GM21529 (cell line): ENCODE results near the gene TBC1D22A.

Experiments used
- ATAC-seq: cut with Tn5 transposase; IDR thresholded peaks from one replicate; pipeline ENCODE4 v1.9.1; 2021; ENCODE audit not compliant: unreplicated experiment

The TBC1D22A gene

DNA sequence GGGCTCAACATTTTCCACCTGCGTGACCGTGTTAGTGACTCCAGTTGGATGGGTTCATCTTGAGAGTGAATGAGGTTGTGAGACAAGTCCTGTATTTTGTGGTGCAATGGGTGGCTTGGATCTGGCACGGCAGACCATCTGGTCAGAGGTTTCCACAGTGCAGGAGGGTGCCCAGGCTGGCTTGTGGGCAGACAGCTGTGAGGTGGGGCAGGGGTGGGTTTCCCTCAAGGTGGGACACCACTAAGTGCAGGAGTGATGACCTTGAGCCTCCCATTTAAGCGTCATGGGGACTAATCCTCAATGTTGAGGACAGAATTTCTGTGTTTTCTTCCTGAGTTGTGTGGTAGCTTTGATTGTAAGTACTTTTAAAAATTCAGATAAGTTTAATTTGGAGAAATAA is 220.6 kb downstream of the TBC1D22A start:
- no peak for ATAC-seq

DNA sequence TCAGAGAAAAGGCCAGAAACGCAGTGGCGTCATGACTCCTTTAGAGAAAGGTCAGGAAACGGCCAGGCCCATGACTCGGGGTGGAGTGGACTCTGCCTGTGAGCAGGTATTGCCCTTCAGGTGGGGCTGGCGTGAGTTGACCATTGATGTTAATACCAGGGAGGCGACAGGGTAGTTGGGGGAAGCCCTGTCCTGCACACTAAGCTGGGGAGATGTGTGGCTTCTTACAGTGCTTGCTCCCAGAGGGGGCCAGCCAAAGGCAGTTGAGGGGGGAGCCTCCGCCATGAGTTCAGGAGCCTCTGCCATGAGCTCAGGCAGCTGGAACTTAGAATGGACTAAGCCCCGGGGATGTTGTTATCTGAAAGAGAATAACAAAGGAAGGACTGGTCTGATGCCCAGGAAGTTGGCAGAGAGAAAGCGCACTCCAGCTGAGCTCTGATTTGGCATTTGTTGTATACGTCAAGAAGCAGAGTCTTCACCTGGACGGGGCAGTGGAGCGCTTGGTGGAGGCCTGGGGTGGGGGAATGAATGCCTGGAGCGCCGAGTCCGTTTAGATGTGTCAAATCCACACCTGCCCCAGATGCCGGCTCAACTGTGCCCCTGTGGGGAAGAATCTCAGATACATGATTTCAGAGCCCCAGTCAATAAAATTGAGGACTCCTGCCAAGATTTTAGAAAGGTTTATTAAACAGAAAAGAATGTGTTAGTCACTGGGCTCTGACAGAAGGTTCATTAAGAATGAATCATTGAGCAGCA is 222.5 kb downstream of the TBC1D22A start:
- ATAC-seq: no peak

DNA sequence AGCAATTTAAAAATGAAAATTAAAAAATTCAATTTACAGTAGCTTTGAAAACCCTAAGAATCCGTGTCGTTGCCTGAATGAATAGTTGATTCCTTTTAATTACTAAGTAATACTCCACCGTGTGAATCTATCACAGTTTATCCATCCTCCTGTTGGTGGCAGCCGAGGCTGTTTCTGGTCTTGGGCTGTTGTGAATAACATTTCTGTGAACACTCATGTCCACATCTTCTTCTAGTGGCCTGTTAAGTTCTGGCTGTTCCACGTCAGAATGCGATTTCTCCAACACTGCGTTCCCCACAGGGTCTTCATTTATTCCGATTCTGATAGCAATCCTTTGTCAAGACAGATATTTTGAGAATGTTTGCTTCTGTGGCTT is 223.0 kb downstream of the TBC1D22A start:
- no peak for ATAC-seq

DNA sequence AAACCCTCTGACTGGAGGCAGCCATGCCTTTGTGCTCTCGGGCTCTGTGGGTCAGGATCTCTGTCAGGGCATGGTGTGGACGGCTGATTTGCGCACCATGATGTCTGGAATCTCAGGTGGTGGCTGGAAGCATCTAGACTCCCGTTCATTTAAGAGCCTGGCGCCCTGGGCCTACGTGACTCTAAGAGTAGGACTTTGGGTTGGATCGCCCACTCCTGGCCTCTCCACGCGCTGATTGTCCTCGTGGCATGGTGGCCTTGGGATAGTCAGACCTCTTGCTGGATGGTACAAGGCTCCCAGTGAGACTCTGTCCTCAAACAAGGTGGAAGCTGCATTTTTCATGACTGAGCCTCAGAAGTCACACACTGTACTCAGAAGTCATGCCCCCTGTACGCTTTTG is 224.3 kb downstream of the TBC1D22A start:
- ATAC-seq: no peak

DNA sequence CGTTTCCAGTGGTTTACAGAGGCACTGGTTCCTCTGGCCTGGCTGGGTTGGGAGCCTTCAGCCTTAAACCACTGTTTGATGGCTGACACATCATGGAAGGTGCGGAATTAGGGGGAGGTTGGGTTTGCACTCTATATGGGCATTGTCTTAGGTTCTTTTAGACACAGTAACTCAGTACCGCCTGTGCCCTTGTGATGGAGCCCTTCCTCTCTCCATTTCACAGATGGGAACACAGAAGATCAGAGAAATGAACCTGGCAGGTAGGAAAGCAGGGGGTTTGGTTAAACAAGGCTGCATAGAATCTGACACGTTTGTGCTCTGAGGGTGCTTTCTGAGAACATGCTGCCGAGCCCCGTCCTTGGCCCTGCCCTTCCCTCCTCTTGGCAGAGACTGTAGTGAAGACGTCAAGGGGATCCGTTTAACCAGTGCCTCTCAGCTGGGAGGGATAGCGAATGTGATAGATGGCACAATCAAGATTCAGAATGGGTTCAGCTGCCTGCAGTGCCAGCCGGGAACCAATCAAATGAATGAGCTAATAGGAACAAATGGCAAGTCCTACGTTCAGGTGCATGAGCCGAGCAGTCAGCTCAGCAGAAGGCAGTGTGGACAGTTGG is 228.6 kb downstream of the TBC1D22A start:
- no peak for ATAC-seq

DNA sequence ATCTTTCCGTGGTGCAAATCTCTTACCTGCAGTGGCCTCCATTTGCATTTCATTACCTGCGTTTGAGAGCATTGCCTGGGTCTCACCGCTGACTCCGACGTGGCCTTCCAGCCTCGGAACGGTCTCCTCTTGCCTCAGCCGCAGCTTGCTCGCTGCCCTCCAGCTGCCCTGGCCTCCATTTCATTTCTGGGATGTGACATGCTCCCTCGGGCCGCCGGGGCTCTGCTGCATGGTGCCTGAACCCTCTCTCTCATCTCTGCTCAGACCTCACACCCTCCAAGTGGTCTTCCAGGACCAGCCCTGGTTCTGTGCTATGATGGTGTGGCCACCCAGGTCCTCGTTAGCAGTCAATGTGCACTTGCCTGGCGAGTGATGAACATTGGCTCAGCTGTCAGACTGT is 229.2 kb downstream of the TBC1D22A start:
- ATAC-seq: no peak

DNA sequence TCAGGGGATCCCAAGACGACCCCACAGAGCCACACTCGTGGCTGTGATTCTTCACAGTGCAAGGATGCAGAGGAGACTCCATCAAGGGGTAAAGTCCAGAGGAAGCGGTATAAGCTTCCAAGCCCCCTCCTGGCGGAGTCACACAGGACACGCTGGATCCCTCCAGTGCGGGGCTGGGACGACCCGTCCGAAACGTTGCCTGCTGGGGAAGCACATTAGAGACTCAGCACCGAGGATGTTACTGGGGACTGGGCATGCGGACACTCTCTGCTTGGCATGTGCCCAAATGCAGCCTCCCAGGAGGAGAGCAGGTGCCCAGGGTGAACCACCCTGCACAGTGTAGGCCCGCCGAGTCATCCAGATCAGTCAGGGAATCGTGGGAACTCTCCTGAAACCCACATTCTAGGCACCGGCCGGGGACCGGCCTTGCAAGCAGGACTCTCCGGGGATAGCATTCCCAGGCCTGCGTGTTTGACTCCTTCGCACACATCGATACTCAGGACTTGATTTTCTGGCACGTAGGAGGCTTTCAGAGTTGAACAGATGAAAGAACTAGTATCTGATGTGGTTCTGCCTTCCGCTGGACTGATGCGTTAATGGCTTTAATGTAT is 229.8 kb downstream of the TBC1D22A start:
- no peak for ATAC-seq

DNA sequence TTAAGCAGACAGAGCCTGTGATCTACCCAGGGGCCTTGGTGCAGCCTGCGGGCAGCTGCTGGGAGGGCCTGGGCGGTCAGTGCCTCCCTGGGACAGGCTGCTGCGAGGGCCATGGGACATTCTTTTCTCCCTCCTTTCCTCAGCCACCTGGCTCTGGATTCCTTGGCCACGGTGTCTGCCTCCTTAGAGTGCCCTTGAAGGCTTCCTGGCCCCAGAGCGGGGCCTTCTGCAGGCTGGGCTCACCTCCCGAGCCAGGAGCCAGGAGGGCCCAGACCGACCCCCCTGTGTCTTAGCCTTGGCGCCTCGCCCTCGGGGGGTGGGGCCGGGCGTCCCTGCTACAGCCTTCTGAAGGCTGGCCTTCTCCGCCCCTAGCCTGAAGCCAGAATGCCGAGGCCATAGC is 231.2 kb downstream of the TBC1D22A start:
- ATAC-seq: no peak

DNA sequence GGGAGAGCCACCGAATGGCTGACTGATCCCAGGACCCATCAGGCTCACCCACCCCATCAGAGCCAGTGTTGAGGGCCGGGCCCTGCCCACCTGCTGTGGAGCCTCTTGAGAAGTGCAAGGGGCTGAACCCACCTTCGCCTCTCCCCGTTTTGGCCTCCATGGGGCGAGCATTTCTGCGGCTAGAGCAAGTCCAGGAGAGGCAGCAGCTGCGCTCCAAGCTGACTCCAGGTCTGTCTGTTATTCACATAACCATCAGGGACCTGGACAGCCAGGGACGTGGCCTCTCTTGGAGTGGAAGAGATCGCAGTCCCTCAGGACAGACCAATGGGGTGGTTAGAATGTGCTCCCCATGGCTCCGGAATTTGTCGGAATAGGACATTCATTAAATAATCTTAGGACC is 231.8 kb downstream of the TBC1D22A start:
- ATAC-seq: no peak

DNA sequence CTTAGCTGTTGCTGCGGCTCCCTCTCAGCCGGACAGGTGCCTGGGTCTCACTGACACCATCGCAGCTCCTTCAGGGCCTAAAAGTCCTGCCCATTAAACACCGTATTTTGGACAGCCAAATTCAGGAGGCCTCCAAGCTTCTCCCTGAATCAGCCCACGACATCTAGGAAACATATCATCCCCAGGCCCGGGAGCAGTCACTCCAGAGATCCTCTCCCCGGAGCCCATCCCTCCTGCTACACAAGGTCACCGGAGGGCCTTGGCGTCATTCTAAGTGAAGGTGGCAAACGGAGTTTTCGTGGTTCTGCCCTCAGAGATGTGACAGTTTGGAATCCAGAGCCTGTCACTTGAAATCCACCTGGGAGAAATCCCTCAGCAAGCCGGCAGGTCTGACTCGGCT is 232.5 kb downstream of the TBC1D22A start:
- no peak for ATAC-seq

DNA sequence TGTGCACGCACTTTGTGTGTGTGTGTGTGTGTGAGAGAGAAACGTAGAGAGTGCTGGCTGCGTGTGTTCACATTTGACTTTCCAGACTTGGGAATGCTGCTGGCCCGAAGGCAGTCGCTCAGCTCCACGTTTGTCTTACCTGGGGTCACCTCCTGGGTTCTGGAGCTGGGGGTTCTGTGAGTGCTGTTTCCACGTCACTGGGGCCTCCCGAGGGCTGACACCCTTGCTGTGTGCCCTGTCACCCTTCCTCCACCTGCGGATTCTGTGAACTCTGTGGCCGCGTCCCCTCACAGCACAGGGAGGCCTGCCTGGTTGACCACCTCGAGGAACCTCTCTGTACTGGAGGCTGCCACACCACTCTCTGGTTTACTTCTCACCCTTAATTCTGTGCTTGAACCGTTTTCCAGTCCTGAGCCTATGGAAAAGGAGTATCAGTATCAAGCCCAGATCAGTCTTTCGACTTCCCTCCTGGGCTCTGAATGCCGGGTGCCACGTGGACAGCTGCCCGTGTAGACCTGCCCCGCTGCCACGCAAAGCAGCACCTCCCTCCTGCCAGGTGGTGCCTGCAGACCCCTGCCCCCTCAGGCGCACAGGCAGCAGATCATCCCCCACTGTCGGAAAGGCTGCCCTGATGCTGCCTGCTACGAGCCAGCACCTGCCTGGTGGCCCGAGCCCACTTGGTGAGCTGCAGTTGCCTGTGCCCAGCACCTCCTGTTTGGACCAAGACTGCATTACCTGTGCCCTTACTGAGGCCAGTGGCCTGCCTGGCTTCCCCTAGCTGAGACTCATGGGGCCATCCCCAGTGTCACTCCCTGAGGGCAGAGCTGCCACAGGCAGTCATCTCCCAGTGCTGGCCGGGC is 233.3 kb downstream of the TBC1D22A start:
- ATAC-seq: no peak

DNA sequence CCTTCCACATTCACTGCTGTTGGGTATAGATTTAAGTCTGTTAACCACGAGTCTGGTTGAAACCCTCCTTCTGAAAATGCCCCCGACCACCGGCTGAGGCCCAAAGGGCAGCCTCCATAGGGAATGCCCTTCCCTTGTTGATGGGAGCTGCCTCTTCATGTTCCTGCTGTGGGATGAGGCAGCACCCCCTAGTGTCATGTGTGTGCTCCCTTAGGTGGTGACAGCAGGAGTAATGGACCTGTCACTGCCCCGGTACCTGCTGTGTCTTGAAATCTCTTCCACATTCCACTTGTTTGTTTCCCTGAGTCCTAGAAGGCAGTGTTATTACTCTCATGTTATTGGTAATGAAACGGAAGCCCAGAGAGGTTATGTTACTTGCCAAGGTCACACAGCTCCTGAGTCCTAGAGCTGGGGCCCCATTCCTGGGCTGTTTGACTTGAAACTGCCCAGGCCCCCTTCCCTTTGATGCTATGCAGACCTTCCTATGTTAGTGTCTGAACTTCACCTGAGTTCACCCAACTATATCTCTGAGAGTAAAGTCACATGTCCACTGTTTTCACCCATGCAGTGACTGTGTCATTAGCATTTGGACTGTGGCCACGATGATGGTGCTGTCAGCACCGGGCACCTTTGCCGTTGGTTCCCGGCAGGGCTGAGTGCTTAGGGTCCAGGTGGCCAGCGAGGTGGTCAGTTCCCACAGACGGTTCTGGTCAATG is 234.3 kb downstream of the TBC1D22A start:
- ATAC-seq: no peak

DNA sequence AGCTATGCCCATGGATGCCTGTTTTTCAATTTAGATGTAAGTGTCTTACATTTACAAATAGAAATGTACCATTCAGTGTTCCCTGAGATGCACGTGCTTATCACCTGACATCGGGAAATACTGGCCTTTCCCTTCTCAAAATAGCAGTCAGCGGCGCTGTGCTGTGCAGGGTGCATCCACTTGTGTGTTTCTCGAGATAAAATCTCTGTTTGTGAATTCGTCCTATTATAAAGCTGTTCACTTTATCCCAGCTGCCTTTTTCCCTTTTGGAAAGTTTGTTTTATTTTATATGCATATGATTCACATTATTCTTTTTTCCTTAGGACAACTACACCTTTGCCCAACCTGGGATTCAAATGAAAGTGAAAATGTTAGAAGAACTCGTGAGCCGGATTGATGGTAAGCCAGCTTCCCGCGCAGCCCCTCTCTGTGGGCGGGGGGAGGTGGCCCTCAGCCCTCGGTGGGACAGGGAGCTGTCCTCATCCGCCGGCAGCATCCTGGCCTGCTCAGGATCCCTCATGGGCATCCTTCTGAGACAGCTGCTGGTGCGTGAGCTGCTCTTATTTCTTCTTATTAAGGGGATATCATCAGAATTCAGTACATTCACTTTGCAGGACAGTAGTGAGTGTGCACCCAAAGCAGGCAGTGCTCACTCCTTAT is 235.0 kb downstream of the TBC1D22A start:
- ATAC-seq: no peak

DNA sequence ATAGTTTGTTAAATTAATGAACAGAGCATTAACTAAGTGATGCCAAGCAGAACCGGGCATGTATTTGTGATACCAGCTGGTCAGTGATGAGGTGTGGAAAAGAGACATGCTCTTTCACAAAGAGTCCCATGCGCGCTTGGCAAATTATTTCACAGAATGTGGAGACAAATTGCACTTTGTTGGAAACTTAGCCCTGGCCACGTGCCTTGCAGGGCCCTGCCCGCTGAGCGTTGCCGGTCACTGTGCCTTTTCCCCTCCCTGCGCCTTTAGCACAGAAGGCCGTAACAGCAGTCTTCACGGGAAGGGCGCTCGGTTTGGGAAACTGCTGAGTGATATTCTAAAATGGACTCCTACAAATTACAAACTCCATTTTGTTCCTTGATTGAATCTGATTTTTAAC is 235.9 kb downstream of the TBC1D22A start:
- ATAC-seq: no peak

DNA sequence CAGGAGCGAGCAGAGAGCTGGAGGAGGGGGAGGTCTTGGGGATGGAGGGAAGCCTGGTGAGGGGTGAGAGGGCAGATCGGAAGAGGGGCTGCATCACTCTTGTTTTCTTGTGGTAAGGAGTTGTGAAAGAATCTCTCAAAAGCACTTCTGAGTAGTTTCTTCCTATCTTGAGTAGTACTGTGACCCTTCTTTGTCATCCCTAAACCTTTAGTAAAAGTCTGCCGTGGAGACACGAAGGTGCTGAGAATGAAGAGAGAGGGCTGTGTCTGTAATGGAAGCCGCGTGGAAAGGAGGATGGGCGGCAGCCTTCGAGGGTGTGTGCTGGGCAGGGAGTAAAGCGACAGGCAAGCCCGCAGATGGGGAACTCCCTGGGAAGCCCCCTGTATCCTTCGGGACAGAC is 237.8 kb downstream of the TBC1D22A start:
- ATAC-seq: no peak

DNA sequence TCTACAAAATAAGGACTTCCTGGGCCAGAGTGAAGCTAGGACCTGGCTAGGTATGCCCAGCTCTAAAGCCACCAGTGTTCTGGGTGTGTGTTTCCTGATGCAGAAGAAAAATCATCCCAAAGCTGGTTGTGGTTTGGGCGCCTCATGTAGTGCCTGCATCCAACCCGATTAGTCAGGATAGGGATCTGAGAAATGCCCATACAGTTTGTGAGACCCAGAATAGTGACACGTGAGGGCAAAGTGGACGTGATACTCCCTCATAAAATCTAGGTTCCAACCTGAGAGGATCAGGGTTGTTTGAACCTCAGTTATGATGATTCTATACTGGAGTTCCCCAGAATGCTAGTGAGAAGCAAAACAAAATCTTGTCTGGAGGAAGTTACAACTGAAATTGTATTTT is 238.4 kb downstream of the TBC1D22A start:
- no peak for ATAC-seq

DNA sequence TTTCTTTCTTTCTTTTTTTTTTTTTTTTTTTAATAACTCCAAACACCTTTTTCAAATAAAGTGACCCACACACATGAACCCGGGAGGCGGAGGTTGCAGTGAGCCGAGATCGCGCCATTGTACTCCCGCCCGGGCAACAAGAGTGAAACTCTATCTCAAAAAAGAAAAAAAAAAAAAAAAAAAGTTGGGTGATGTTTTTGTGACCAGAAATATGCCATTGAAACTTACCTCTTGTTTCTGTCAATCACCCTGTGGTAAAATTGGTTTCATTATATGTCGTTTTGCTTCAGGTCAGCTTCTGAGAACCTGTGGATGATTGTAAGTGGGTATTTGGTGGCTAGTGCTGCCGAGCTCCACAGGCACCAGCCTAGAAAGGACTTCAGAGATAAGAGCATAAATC is 238.8 kb downstream of the TBC1D22A start:
- ATAC-seq: no peak

DNA sequence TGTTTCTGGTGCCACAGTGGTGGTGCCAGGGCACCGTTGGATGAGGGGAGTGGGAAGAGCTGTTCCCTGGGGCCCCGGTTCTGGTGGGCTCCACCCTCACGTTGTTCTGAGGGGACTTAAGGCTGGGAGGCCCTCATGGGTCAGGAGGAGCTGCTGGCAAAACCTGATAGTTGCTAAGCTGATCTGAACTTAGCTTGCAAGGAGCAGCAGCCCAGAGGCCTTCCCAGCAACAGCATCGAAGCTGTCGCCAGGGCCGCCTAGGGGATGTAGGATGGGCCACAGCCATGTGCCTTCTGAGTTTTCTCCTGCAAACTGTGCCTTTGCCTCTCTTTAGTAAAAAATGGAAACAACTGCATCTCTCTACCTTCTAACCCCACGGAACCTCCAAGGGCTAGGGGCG is 240.2 kb downstream of the TBC1D22A start:
- no peak for ATAC-seq

DNA sequence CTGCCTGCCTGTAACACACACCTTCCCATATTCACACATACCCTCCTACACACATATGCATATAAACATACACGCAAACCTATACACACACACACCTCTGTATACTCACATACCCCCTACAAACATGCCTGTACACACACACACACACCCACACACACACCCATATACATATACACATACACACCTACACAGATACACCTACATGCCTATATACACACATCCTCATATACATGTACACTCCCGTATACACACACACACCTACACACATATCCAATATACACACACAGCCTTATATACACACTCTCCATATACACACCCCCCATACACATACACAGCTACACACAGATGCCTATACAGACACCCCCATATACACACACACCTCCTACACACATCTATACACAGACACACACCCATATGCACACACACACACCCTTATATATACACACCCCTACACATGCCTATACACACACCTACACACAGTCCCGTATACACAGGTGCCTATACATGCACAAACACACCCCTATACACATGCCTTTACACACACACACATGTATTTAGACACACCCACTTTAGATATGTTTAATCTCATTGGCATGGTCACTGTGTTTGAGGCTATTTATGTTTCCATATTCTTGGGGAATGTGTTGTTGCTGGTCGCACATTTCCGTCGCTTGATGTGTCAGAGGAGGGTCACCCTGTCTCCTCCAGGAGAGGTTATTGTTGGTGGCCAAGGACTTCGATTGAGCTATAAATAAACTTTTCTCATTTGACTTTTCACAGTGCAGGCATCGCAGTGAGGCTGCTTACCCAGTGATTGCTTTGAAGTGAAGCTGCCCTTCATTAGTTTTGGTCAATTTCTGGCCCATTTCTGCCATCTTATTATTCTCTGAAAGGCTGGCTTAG is 243.3 kb downstream of the TBC1D22A start:
- ATAC-seq: no peak
